B cell (primary cell): ENCODE results near the gene CDC34. TPM values are rescaled to one million over a fixed set of nuclear protein-coding genes. Genes with fewer than 3 reads are reported as not detected.

Experiments
- ATAC-seq: fragments of 200-7000 bp; cut with Tn5 transposase; one replicate; pipeline ENCODE4 v1.10.0; 2021; ENCODE audit warnings: low read depth, mild to moderate bottlenecking, moderate number of reproducible peaks, moderate library complexity
- CTCF ChIA-PET: fragments of 350-600 bp; sonication (Branson Sonifier 250); formaldehyde crosslinking; loops from one replicate; lab custom pipeline; 2021; ENCODE audit warnings: antibody characterized with exemption, inconsistent platforms; lab: Charles Lee
- POLR2A ChIA-PET: fragments of 350-600 bp; sonication (Branson Sonifier 250); formaldehyde crosslinking; loops from one replicate; lab custom pipeline; 2021; ENCODE audit warnings: antibody characterized with exemption; lab: Charles Lee
- DNase-seq: peaks from one replicate; pipeline ENCODE4 v3.0.0; 2013
- H2AFZ ChIP-seq: 2 replicates; pipeline ENCODE4 v1.6.1; 2012; ENCODE audit warnings: mild to moderate bottlenecking, low read depth, low read length; ENCODE audit not compliant: insufficient read depth, poor library complexity, severe bottlenecking
- H3K27ac ChIP-seq, 2 donors: 1 replicate in 1 of 2; 2 replicates in 1 of 2; pipeline ENCODE4 v1.5.1; 2012 to 2013; ENCODE audit warnings: low read length in 2 of 2, mild to moderate bottlenecking in 2 of 2, moderate library complexity in 1 of 2
- H3K27me3 ChIP-seq, 4 experiments: fragments of 200-600 bp in 1 of 4; sonication (generic) in 1 of 4; replicated peaks in 1 of 4; 1 replicate in 2 of 4; 2 replicates in 2 of 4; pipeline versions ENCODE4 v1.6.1 to v1.7.0; 2013 to 2016; ENCODE audit warnings: low read length in 3 of 4, mild to moderate bottlenecking in 2 of 4, mixed read lengths in 1 of 4, moderate library complexity in 1 of 4; ENCODE audit not compliant: insufficient read depth in 4 of 4, control insufficient read depth in 3 of 4; ENCODE audit errors: control extremely low read depth in 1 of 4
- H3K36me3 ChIP-seq, 2 experiments: replicated peaks in 1 of 2; 1 replicate in 1 of 2; 2 replicates in 1 of 2; pipeline versions ENCODE4 v1.6.1 to v1.7.1; 2013; ENCODE audit warnings: low read length in 1 of 2; ENCODE audit not compliant: insufficient read depth in 2 of 2, control insufficient read depth in 1 of 2; ENCODE audit errors: control extremely low read depth in 1 of 2, extremely low read depth in 1 of 2
- H3K4me1 ChIP-seq, 2 donors: fragments of 200-600 bp in 1 of 2; sonication (generic) in 1 of 2; 1 replicate in 1 of 2; 2 replicates in 1 of 2; pipeline versions ENCODE4 v1.5.1 to v1.6.1; 2013 to 2017; ENCODE audit warnings: low read length in 2 of 2; ENCODE audit not compliant: control insufficient read depth in 2 of 2, insufficient read depth in 2 of 2
- H3K4me2 ChIP-seq: replicated peaks from 2 replicates; pipeline ENCODE3; 2012; ENCODE audit warnings: mild to moderate bottlenecking, low read depth, low read length; ENCODE audit not compliant: poor library complexity, severe bottlenecking
- H3K4me3 ChIP-seq, 5 experiments: fragments of 200-600 bp in 1 of 5; sonication (generic) in 1 of 5; 1 replicate in 3 of 5; 2 replicates in 2 of 5; pipeline versions ENCODE4 v1.5.1 to v1.7.0; 2011 to 2016; ENCODE audit warnings: low read length in 4 of 5, mild to moderate bottlenecking in 4 of 5, low read depth in 2 of 5, control low read depth in 1 of 5, moderate library complexity in 1 of 5; ENCODE audit not compliant: insufficient read depth in 1 of 5; ENCODE audit errors: control extremely low read depth in 1 of 5, extremely low read depth in 1 of 5
- H3K79me2 ChIP-seq: fragments of 200-600 bp; sonication (generic); one replicate; pipeline ENCODE4 v1.6.0; 2016; ENCODE audit warnings: low read length; ENCODE audit not compliant: control insufficient read depth, insufficient read depth
- H3K9ac ChIP-seq: fragments of 200-600 bp; sonication (generic); 2 replicates; pipeline ENCODE4 v1.6.1; 2017; ENCODE audit warnings: mild to moderate bottlenecking, low read length, moderate library complexity
- H3K9me3 ChIP-seq, 3 donors: one replicate each; pipeline versions ENCODE4 v1.6.1 to v1.7.1; 2013; ENCODE audit warnings: low read length in 2 of 3; ENCODE audit not compliant: control insufficient read depth in 2 of 3, insufficient read depth in 1 of 3; ENCODE audit errors: control extremely low read depth in 1 of 3
- H4K20me1 ChIP-seq: 2 replicates; pipeline ENCODE4 v1.6.0; 2012; ENCODE audit warnings: mild to moderate bottlenecking, low read length; ENCODE audit not compliant: insufficient read depth, control insufficient read depth, poor library complexity, severe bottlenecking
- H3K27ac Mint-ChIP-seq: one replicate; pipeline ENCODE4 v1.8.0; 2021; ENCODE audit warnings: mixed read lengths
- H3K27me3 Mint-ChIP-seq: one replicate; pipeline ENCODE4 v1.8.0; 2021; ENCODE audit warnings: mixed read lengths
- H3K4me1 Mint-ChIP-seq: one replicate; pipeline ENCODE4 v1.8.0; 2021; ENCODE audit warnings: mixed read lengths
- H3K4me3 Mint-ChIP-seq: one replicate; pipeline ENCODE4 v1.8.0; 2021; ENCODE audit warnings: mixed read lengths
- H3K9me3 Mint-ChIP-seq: one replicate; pipeline ENCODE4 v1.8.0; 2022; ENCODE audit warnings: mixed read lengths; ENCODE audit not compliant: insufficient read depth
- EZH2 ChIP-seq: IDR thresholded peaks from 2 replicates; pipeline ENCODE4 v1.6.1; 2012; ENCODE audit warnings: borderline replicate concordance, low read depth, mild to moderate bottlenecking, moderate library complexity, low read length; ENCODE audit not compliant: insufficient read depth, poor library complexity, severe bottlenecking
- WGBS: methylation state at CpG from one replicate; pipeline ENCODE4 v1.1.5; 2013; ENCODE audit warnings: missing lambda C conversion rate; ENCODE audit not compliant: insufficient coverage; 5-methylcytosine and 5-hydroxymethylcytosine counted together
- intact Hi-C: fragments of 100-400 bp; cut with micrococcal nuclease; formaldehyde crosslinking; loops from one replicate; pipeline ENCODE4 v1.10.0; 2022
- polyA plus RNA-seq: library from polyadenylated mRNA; depleted of rRNA; stranded (reverse); fragments of >200 nt; gene quantifications from 2 replicates; pipeline ENCODE4 v1.2.3, GENCODE V29; 2012
- total RNA-seq, 2 donors: library from RNA; stranded (reverse); fragments of 120-200 nt in 1 of 2; gene quantifications; 1 replicate in 1 of 2; 2 replicates in 1 of 2; pipeline versions ENCODE4 v1.2.3 to v1.2.4, GENCODE V29; 2013 to 2022
- TF ChIP-seq, protein P1 (sequence below): fragments of 200-600 bp; IDR thresholded peaks from one replicate; pipeline ENCODE4 v1.8.0; 2022; ENCODE audit warnings: antibody characterized with exemption, mild to moderate bottlenecking

CDC34 gene
- total and polyA plus RNA-seq, 2 donors (not counting 1 experiment from before 2014, with no cell fraction given), result 26.9 to 28.4 TPM

DNA sequence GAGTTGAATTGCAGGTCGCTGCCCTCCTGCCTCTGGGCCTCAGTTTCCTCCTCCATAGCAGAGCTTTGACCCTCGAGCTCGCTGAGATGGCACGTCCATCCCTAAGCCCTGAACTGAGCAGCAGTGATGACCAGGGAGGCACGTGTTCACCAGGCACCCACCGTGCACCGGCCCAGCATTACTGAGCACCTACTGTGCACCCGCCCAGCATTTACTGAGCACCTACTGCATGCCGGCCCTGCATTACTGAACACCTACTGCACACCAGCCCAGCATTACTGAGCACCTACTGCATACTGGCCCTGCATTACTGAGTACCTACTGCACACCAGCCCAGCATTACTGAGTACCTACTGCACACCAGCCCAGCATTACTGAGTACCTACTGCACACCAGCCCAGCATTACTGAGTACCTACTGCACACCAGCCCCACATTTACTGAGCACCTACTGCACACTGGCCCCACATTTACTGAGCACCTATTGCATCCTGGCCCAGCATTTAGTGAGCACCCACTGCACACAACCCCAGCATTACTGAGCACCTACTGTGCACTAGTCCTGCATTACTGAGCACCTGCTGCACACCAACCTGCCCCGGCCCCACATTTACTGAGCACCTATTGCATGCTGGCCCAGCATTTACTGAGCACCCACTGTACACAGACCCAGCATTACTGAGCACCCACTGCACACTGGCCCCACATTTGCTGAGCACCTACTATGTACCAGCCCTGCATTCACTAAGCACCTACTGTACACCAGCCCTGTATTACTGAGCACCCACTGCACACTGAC, 18.0 kb upstream of the CDC34 start:
- intact Hi-C loops, result no loop called here
- no peak overlapping the region for H3K4me2 ChIP-seq
- 89% methylated on average over 10 of the region's 10 CpGs for WGBS
- H3K36me3 ChIP-seq, result peaks cover 0 to 4% of the 10 kb centered on the region in 2 experiments
- DNase-seq, result no peak
- H3K27ac ChIP-seq, result no peak overlapping the region
- ATAC-seq, result no peak
- H2AFZ ChIP-seq, result no peak overlapping the region
- H4K20me1 ChIP-seq, result peaks cover 11% of the 10 kb centered on the region
- H3K9me3 Mint-ChIP-seq, result no peaks in the 10 kb centered on the region
- no peak overlapping the region for H3K4me3 ChIP-seq
- ChIA-PET CTCF (no interaction called here), POLR2A (no interaction called here)
- peaks cover 0 to 8% (median 0%) of the 10 kb centered on the region in 3 donors for H3K9me3 ChIP-seq
- peaks cover 18 to 20% of the 10 kb centered on the region in 2 donors for H3K4me1 ChIP-seq
- H3K4me1 Mint-ChIP-seq, result peaks cover 22% of the 10 kb centered on the region
- no peak overlapping the region for H3K4me3 Mint-ChIP-seq
- no peak overlapping the region for H3K9ac ChIP-seq
- no peak overlapping the region for H3K27ac Mint-ChIP-seq
- peaks cover 13% of the 10 kb centered on the region for H3K79me2 ChIP-seq
- TF ChIP-seq, protein P1, sequence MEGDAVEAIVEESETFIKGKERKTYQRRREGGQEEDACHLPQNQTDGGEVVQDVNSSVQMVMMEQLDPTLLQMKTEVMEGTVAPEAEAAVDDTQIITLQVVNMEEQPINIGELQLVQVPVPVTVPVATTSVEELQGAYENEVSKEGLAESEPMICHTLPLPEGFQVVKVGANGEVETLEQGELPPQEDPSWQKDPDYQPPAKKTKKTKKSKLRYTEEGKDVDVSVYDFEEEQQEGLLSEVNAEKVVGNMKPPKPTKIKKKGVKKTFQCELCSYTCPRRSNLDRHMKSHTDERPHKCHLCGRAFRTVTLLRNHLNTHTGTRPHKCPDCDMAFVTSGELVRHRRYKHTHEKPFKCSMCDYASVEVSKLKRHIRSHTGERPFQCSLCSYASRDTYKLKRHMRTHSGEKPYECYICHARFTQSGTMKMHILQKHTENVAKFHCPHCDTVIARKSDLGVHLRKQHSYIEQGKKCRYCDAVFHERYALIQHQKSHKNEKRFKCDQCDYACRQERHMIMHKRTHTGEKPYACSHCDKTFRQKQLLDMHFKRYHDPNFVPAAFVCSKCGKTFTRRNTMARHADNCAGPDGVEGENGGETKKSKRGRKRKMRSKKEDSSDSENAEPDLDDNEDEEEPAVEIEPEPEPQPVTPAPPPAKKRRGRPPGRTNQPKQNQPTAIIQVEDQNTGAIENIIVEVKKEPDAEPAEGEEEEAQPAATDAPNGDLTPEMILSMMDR, result no peak
- no peak for TF ChIP-seq EZH2
- no peaks in the 10 kb centered on the region for H3K27me3 ChIP-seq
- H3K27me3 Mint-ChIP-seq, result no peaks in the 10 kb centered on the region

DNA sequence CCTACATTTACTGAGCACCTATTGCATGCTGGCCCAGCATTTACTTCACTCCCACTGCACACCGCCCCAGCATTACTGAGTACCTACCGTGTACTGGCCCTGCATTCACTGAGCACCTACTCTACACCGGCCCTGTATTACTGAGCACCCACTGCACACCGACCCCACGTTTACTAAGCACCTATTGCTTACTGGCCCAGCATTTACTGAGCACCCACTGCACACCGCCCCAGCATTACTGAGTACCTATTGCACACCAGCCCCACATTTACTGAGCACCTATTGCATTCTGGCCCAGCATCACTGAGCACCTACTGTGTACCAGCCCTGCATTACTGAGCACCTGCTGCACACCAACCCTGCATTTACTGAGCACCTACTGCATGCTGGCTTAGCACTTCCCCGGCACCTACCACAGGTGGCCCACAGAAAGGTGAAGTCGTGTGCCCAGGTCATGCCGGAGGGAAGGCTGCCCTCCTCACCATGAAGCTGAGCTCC, 17.3 kb upstream of the CDC34 start:
- DNase-seq, result no peak
- H3K4me3 ChIP-seq, result no peak overlapping the region
- WGBS, result over 99% methylated on average over 9 of the region's 9 CpGs
- peaks cover 18% of the 10 kb centered on the region for H3K4me1 Mint-ChIP-seq
- H3K27me3 Mint-ChIP-seq, result no peaks in the 10 kb centered on the region
- no peak overlapping the region for H3K4me3 Mint-ChIP-seq
- H3K79me2 ChIP-seq, result peaks cover 6% of the 10 kb centered on the region
- H3K36me3 ChIP-seq, result peaks cover 0 to 4% of the 10 kb centered on the region in 2 experiments
- H3K9me3 Mint-ChIP-seq, result no peaks in the 10 kb centered on the region
- H2AFZ ChIP-seq, result no peak overlapping the region
- ChIA-PET POLR2A (no interaction called here), CTCF (no interaction called here)
- ATAC-seq, result no peak
- intact Hi-C loops, result no loop called here
- no peak overlapping the region for H3K27ac ChIP-seq
- no peak overlapping the region for H3K4me2 ChIP-seq
- H3K9me3 ChIP-seq, result peaks cover 0 to 8% (median 0%) of the 10 kb centered on the region in 3 donors
- H3K27me3 ChIP-seq, result no peaks in the 10 kb centered on the region
- H3K27ac Mint-ChIP-seq, result no peak overlapping the region
- TF ChIP-seq EZH2, result no peak
- TF ChIP-seq, protein P1, result no peak
- H3K4me1 ChIP-seq, result peaks cover 17 to 20% of the 10 kb centered on the region in 2 donors
- no peak overlapping the region for H3K9ac ChIP-seq
- H4K20me1 ChIP-seq, result peaks cover 5% of the 10 kb centered on the region
